Activated T-cell treated with anti-CD3 and anti-CD28 coated beads, Interleukin-2, amount 50 U/mL, for 4 hours (primary cell): Measurements from ENCODE around the gene HLA-DRB1. TPM values are rescaled to one million over a fixed set of nuclear protein-coding genes. Genes with fewer than 3 reads are reported as not detected.
A peak's percentile ranks its signal among the peaks of the same experiment; 100 is the strongest.

Experiments
- ATAC-seq, 2 donors: fragments of 200-7000 bp; cut with Tn5 transposase; one replicate each; pipeline ENCODE4 v1.10.0; 2021
- DNase-seq: peaks from one replicate; pipeline ENCODE4 v3.0.0-alpha.2; 2020
- H3K27me3 Mint-ChIP-seq: one replicate; pipeline ENCODE4 v1.8.0; 2021; ENCODE audit warnings: low read depth, mixed read lengths
- H3K36me3 Mint-ChIP-seq: one replicate; pipeline ENCODE4 v1.8.0; 2022; ENCODE audit warnings: mixed read lengths; ENCODE audit not compliant: insufficient read depth
- H3K4me1 Mint-ChIP-seq: one replicate; pipeline ENCODE4 v1.8.0; 2021; ENCODE audit warnings: low read depth, mixed read lengths
- H3K4me3 Mint-ChIP-seq: one replicate; pipeline ENCODE4 v1.8.0; 2021; ENCODE audit warnings: mild to moderate bottlenecking, moderate library complexity, mixed read lengths
- H3K9me3 Mint-ChIP-seq: one replicate; pipeline ENCODE4 v1.8.0; 2021; ENCODE audit warnings: mixed read lengths
- total RNA-seq, 3 donors: library from RNA; stranded (reverse); gene quantifications; one replicate each; pipeline ENCODE4 v1.2.1, GENCODE V29; 2021

The HLA-DRB1 gene
- total RNA-seq, 3 donors from 2014 or later, result 6.4 to 15.0 (median 11.3) TPM

GRCh38 chr6:32617751-32618150 lies 28.1 kb upstream of the HLA-DRB1 start:
- H3K9me3 Mint-ChIP-seq, result no peaks in the 10 kb centered on the region
- H3K27me3 Mint-ChIP-seq, result no peaks in the 10 kb centered on the region
- H3K4me3 Mint-ChIP-seq, result no peak overlapping the region
- H3K4me1 Mint-ChIP-seq, result peaks cover 26% of the 10 kb centered on the region
- ATAC-seq (no peak), DNase-seq (no peak)
- no peaks in the 10 kb centered on the region for H3K36me3 Mint-ChIP-seq

GRCh38 chr6:32615885-32616532 lies 26.4 kb upstream of the HLA-DRB1 start:
- Mint-ChIP-seq H3K9me3 (no peaks in the 10 kb centered on the region), H3K4me3 (no peak overlapping the region)

GRCh38 chr6:32614366-32615081 lies 24.9 kb upstream of the HLA-DRB1 start:
- Mint-ChIP-seq H3K4me1 (peaks cover 14% of the 10 kb centered on the region), H3K9me3 (no peaks in the 10 kb centered on the region), H3K36me3 (no peaks in the 10 kb centered on the region), H3K4me3 (no peak overlapping the region), H3K27me3 (no peaks in the 10 kb centered on the region)
- DNase-seq, result no peak
- ATAC-seq, result no peak

More at GRCh38 chr6:32615885-32616532, 26.4 kb upstream of the HLA-DRB1 start:
- Mint-ChIP-seq H3K36me3 (no peaks in the 10 kb centered on the region), H3K4me1 (peaks cover 14% of the 10 kb centered on the region), H3K27me3 (no peaks in the 10 kb centered on the region)
- peak in 1 of 2 donors; percentile 76 for ATAC-seq
- DNase-seq, result no peak

- Mint-ChIP-seq H3K27me3 (no peaks in the 10 kb centered on the region), H3K4me3 (no peak overlapping the region), H3K4me1 (peaks cover 15% of the 10 kb centered on the region), H3K9me3 (no peaks in the 10 kb centered on the region), H3K36me3 (no peaks in the 10 kb centered on the region)
- DNase-seq (no peak), ATAC-seq (no peak)
Measured at GRCh38 chr6:32613475-32613874, 23.8 kb upstream of the HLA-DRB1 start.

GRCh38 chr6:32610682-32611296 lies 21.1 kb upstream of the HLA-DRB1 start:
- Mint-ChIP-seq H3K9me3 (no peaks in the 10 kb centered on the region), H3K4me3 (no peak overlapping the region), H3K4me1 (peaks cover 11% of the 10 kb centered on the region), H3K36me3 (no peaks in the 10 kb centered on the region), H3K27me3 (peaks cover 3% of the 10 kb centered on the region)
- DNase-seq (no peak), ATAC-seq (no peak)

- DNase-seq (peak; percentile 45), ATAC-seq (peak; percentile 96 to 99)
- no peaks in the 10 kb centered on the region for H3K36me3 Mint-ChIP-seq
- H3K4me1 Mint-ChIP-seq, result peaks cover 13% of the 10 kb centered on the region
- H3K9me3 Mint-ChIP-seq, result no peaks in the 10 kb centered on the region
- H3K27me3 Mint-ChIP-seq, result peaks cover 3% of the 10 kb centered on the region
- no peak overlapping the region for H3K4me3 Mint-ChIP-seq
Measured at GRCh38 chr6:32609731-32610640, 20.3 kb upstream of the HLA-DRB1 start.

GRCh38 chr6:32609391-32609730 lies 19.7 kb upstream of the HLA-DRB1 start:
- peaks cover 3% of the 10 kb centered on the region for H3K27me3 Mint-ChIP-seq
- DNase-seq, result no peak
- no peaks in the 10 kb centered on the region for H3K9me3 Mint-ChIP-seq
- ATAC-seq, result no peak
- H3K36me3 Mint-ChIP-seq, result no peaks in the 10 kb centered on the region
- peak overlapping the region; percentile 19 for H3K4me3 Mint-ChIP-seq
- peaks cover 18% of the 10 kb centered on the region for H3K4me1 Mint-ChIP-seq

GRCh38 chr6:32608362-32608761 lies 18.7 kb upstream of the HLA-DRB1 start:
- DNase-seq, result no peak
- no peaks in the 10 kb centered on the region for H3K9me3 Mint-ChIP-seq
- no peak overlapping the region for H3K4me3 Mint-ChIP-seq
- no peaks in the 10 kb centered on the region for H3K36me3 Mint-ChIP-seq
- H3K27me3 Mint-ChIP-seq, result peaks cover 3% of the 10 kb centered on the region
- peaks cover 22% of the 10 kb centered on the region for H3K4me1 Mint-ChIP-seq
- no peak for ATAC-seq

GRCh38 chr6:32607988-32608298 lies 18.3 kb upstream of the HLA-DRB1 start:
- H3K36me3 Mint-ChIP-seq, result no peaks in the 10 kb centered on the region
- H3K27me3 Mint-ChIP-seq, result peaks cover 3% of the 10 kb centered on the region
- no peak overlapping the region for H3K4me3 Mint-ChIP-seq
- H3K9me3 Mint-ChIP-seq, result no peaks in the 10 kb centered on the region
- DNase-seq, result no peak
- no peak for ATAC-seq
- H3K4me1 Mint-ChIP-seq, result peaks cover 24% of the 10 kb centered on the region

- Mint-ChIP-seq H3K36me3 (no peaks in the 10 kb centered on the region), H3K27me3 (peaks cover 3% of the 10 kb centered on the region), H3K4me3 (no peak overlapping the region), H3K9me3 (no peaks in the 10 kb centered on the region), H3K4me1 (peaks cover 27% of the 10 kb centered on the region)
- DNase-seq (no peak), ATAC-seq (no peak)
Measured at GRCh38 chr6:32607263-32607987, 17.8 kb upstream of the HLA-DRB1 start.

- DNase-seq (no peak), ATAC-seq (no peak)
- peaks cover 3% of the 10 kb centered on the region for H3K27me3 Mint-ChIP-seq
- H3K4me3 Mint-ChIP-seq, result peak overlapping the region; percentile 7
- no peaks in the 10 kb centered on the region for H3K36me3 Mint-ChIP-seq
- H3K4me1 Mint-ChIP-seq, result peaks cover 30% of the 10 kb centered on the region
- no peaks in the 10 kb centered on the region for H3K9me3 Mint-ChIP-seq
Measured at GRCh38 chr6:32604434-32604877, 14.8 kb upstream of the HLA-DRB1 start.

GRCh38 chr6:32603888-32604287 lies 14.2 kb upstream of the HLA-DRB1 start:
- DNase-seq (no peak), ATAC-seq (no peak)
- H3K4me1 Mint-ChIP-seq, result peaks cover 30% of the 10 kb centered on the region
- H3K36me3 Mint-ChIP-seq, result no peaks in the 10 kb centered on the region
- H3K4me3 Mint-ChIP-seq, result peak overlapping the region; percentile 7
- H3K9me3 Mint-ChIP-seq, result no peaks in the 10 kb centered on the region
- peaks cover 3% of the 10 kb centered on the region for H3K27me3 Mint-ChIP-seq

- H3K9me3 Mint-ChIP-seq, result no peaks in the 10 kb centered on the region
- no peak for DNase-seq
- peaks cover 3% of the 10 kb centered on the region for H3K27me3 Mint-ChIP-seq
- no peak overlapping the region for H3K4me3 Mint-ChIP-seq
- peaks cover 26% of the 10 kb centered on the region for H3K4me1 Mint-ChIP-seq
- ATAC-seq, result no peak
- no peaks in the 10 kb centered on the region for H3K36me3 Mint-ChIP-seq
Measured at GRCh38 chr6:32603222-32603621, 13.6 kb upstream of the HLA-DRB1 start.

GRCh38 chr6:32602383-32602782 lies 12.7 kb upstream of the HLA-DRB1 start:
- Mint-ChIP-seq H3K4me1 (peaks cover 22% of the 10 kb centered on the region), H3K9me3 (no peaks in the 10 kb centered on the region), H3K27me3 (peaks cover under 1% of the 10 kb centered on the region), H3K36me3 (no peaks in the 10 kb centered on the region), H3K4me3 (no peak overlapping the region)
- no peak for DNase-seq
- no peak for ATAC-seq
